TTC549 (cell line): Measurements from ENCODE around the gene BANP.
"Not testable (repeated sequence)": the region's sequence is repeated elsewhere in the genome, so short reads cannot be mapped to it uniquely, and the experiment has no call there.

Experiments used
- FAIRE-seq: peaks from 2 replicates; lab custom pipeline; 2012; peaks lifted over from hg19 to GRCh38; lab: Jason Lieb, UNC

The BANP gene

GRCh38 chr16:88105574-88106140, 154.4 kb downstream of the BANP start:
- not testable (repeated sequence) for FAIRE-seq

- not testable (repeated sequence) for FAIRE-seq
Observed at GRCh38 chr16:88106566-88106965, 155.3 kb downstream of the BANP start.

- no peak for FAIRE-seq
Observed at GRCh38 chr16:88108762-88109161, 157.5 kb downstream of the BANP start.

GRCh38 chr16:88109726-88110621, 158.7 kb downstream of the BANP start:
- not testable (repeated sequence) for FAIRE-seq

GRCh38 chr16:88110875-88111494, 159.8 kb downstream of the BANP start:
- FAIRE-seq, result not testable (repeated sequence)

GRCh38 chr16:88111976-88112375, 160.7 kb downstream of the BANP start:
- FAIRE-seq, result not testable (repeated sequence)

GRCh38 chr16:88113545-88114045, 162.4 kb downstream of the BANP start:
- FAIRE-seq, result no peak

GRCh38 chr16:88114541-88115228, 163.5 kb downstream of the BANP start:
- not testable (repeated sequence) for FAIRE-seq

GRCh38 chr16:88116121-88116520, 164.9 kb downstream of the BANP start:
- FAIRE-seq, result no peak

GRCh38 chr16:88117476-88117868, 166.2 kb downstream of the BANP start:
- FAIRE-seq, result no peak

- no peak for FAIRE-seq
Observed at GRCh38 chr16:88118376-88118775, 167.1 kb downstream of the BANP start.

GRCh38 chr16:88118852-88119741, 167.9 kb downstream of the BANP start:
- FAIRE-seq, result peak; percentile 62

- FAIRE-seq, result not testable (repeated sequence)
Observed at GRCh38 chr16:88119881-88120751, 168.9 kb downstream of the BANP start.

- FAIRE-seq, result no peak
Observed at GRCh38 chr16:88120812-88121211, 169.6 kb downstream of the BANP start.

GRCh38 chr16:88121391-88121790, 170.2 kb downstream of the BANP start:
- FAIRE-seq, result not testable (repeated sequence)

- FAIRE-seq, result no peak
Observed at GRCh38 chr16:88121886-88122580, 170.8 kb downstream of the BANP start.
